IMR-90 (cell line): ENCODE data around the gene SLC4A4. TPM values are rescaled to one million over a fixed set of nuclear protein-coding genes. Genes with fewer than 3 reads are reported as not detected.

Experiments
- ATAC-seq: fragments of 200-7000 bp; cut with Tn5 transposase; 2 replicates; pipeline ENCODE4 v1.9.1; 2020; ENCODE audit warnings: low read depth, mild to moderate bottlenecking, moderate library complexity
- BruUV-seq: library from RNA; stranded (reverse); fragments of 400-500 nt; replicated peaks from 2 replicates; lab custom pipeline; 2021; lab: Mats Ljungman, UMichigan
- CTCF ChIA-PET: fragments of 300-600 bp; formaldehyde crosslinking; extraction: SDS; loops from one replicate; lab custom pipeline; 2021; ENCODE audit warnings: antibody characterized with exemption; lab: Yijun Ruan, JAX
- POLR2A ChIA-PET: fragments of 300-600 bp; sonication (Branson Sonifier 250); formaldehyde crosslinking; loops from one replicate; lab custom pipeline; 2022; ENCODE audit warnings: antibody characterized with exemption; ENCODE audit not compliant: unreplicated experiment; lab: Charles Lee
- DNase-seq: peaks from one replicate; pipeline ENCODE4 v3.0.0; 2013
- H2AFZ ChIP-seq: replicated peaks from 2 replicates; pipeline ENCODE3; 2013; ENCODE audit warnings: low read length, mild to moderate bottlenecking; ENCODE audit not compliant: poor library complexity
- H2AK5ac ChIP-seq: 2 replicates; pipeline ENCODE4 v1.6.1; 2013; ENCODE audit warnings: low read depth, low read length, inconsistent platforms
- H2AK9ac ChIP-seq: replicated peaks from 2 replicates; pipeline ENCODE3; 2013; ENCODE audit warnings: mild to moderate bottlenecking, low read depth, low read length, moderate library complexity; ENCODE audit not compliant: poor library complexity
- H2BK120ac ChIP-seq: 2 replicates; pipeline ENCODE4 v1.6.1; 2013; ENCODE audit warnings: low read depth, low read length, inconsistent platforms
- H2BK15ac ChIP-seq: 3 replicates; pipeline ENCODE4 v1.6.1; 2013; ENCODE audit warnings: low read depth, low read length, inconsistent platforms
- H2BK20ac ChIP-seq: 2 replicates; pipeline ENCODE4 v1.6.1; 2013; ENCODE audit warnings: low read depth, mild to moderate bottlenecking, inconsistent platforms, low read length, moderate library complexity
- H2BK5ac ChIP-seq: 2 replicates; pipeline ENCODE4 v1.6.1; 2013; ENCODE audit warnings: mild to moderate bottlenecking, low read depth, low read length, inconsistent platforms; ENCODE audit not compliant: poor library complexity, severe bottlenecking
- H3K14ac ChIP-seq: replicated peaks from 2 replicates; pipeline ENCODE4 v1.6.1; 2013; ENCODE audit warnings: low read depth, low read length, inconsistent platforms
- H3K18ac ChIP-seq: 2 replicates; pipeline ENCODE4 v1.6.1; 2013; ENCODE audit warnings: low read depth, low read length, control low read depth
- H3K23ac ChIP-seq: 2 replicates; pipeline ENCODE4 v1.6.1; 2013; ENCODE audit warnings: low read depth, low read length, inconsistent platforms
- H3K27ac ChIP-seq: 2 replicates; pipeline ENCODE4 v1.5.1; 2013; ENCODE audit warnings: mild to moderate bottlenecking, control low read depth, low read length; ENCODE audit not compliant: insufficient read depth
- H3K27me3 ChIP-seq: 2 replicates; pipeline ENCODE4 v1.6.1; 2013; ENCODE audit warnings: low read length; ENCODE audit not compliant: control insufficient read depth, insufficient read depth
- H3K36me3 ChIP-seq: 2 replicates; pipeline ENCODE4 v1.6.1; 2013; ENCODE audit warnings: low read length, mixed read lengths; ENCODE audit not compliant: control insufficient read depth, insufficient read depth
- H3K4ac ChIP-seq: 2 replicates; pipeline ENCODE4 v1.6.1; 2013; ENCODE audit warnings: low read depth, low read length, inconsistent platforms
- H3K4me1 ChIP-seq: 2 replicates; pipeline ENCODE4 v1.6.1; 2013; ENCODE audit warnings: low read length, mixed read lengths; ENCODE audit not compliant: control insufficient read depth, insufficient read depth
- H3K4me2 ChIP-seq: 2 replicates; pipeline ENCODE4 v1.6.1; 2013; ENCODE audit warnings: low read depth, mild to moderate bottlenecking, control low read depth, low read length, moderate library complexity
- H3K4me3 ChIP-seq: 2 replicates; pipeline ENCODE4 v1.5.1; 2013; ENCODE audit warnings: low read depth, mild to moderate bottlenecking, control low read depth, low read length, moderate library complexity; ENCODE audit not compliant: insufficient read depth
- H3K56ac ChIP-seq: 2 replicates; pipeline ENCODE4 v1.6.1; 2013; ENCODE audit warnings: low read length, inconsistent platforms; ENCODE audit not compliant: insufficient read depth; ENCODE audit errors: extremely low read depth
- H3K79me1 ChIP-seq, 2 experiments: 2 replicates each; pipeline ENCODE4 v1.6.1; 2013; ENCODE audit warnings: low read length in 2 of 2, inconsistent platforms in 1 of 2, low read depth in 1 of 2
- H3K9ac ChIP-seq: 2 replicates; pipeline ENCODE4 v1.6.1; 2013; ENCODE audit warnings: low read depth, low read length, control low read depth
- H3K9me1 ChIP-seq: 2 replicates; pipeline ENCODE4 v1.6.1; 2013; ENCODE audit warnings: low read length, inconsistent platforms; ENCODE audit not compliant: insufficient read depth
- H3K9me3 ChIP-seq: 2 replicates; pipeline ENCODE4 v1.6.1; 2013; ENCODE audit warnings: low read length; ENCODE audit not compliant: control insufficient read depth, insufficient read depth
- H4K20me1 ChIP-seq: 2 replicates; pipeline ENCODE4 v1.6.1; 2013; ENCODE audit warnings: low read length, inconsistent platforms; ENCODE audit not compliant: insufficient read depth
- H4K5ac ChIP-seq: 2 replicates; pipeline ENCODE4 v1.6.1; 2013; ENCODE audit warnings: mild to moderate bottlenecking, low read depth, low read length, control low read depth
- H4K8ac ChIP-seq, 2 experiments: 2 replicates each; pipeline ENCODE4 v1.6.1; 2013; ENCODE audit warnings: low read depth in 2 of 2, low read length in 2 of 2, control low read depth in 1 of 2, inconsistent platforms in 1 of 2
- H4K91ac ChIP-seq: 2 replicates; pipeline ENCODE4 v1.6.1; 2013; ENCODE audit warnings: low read depth, low read length, inconsistent platforms; ENCODE audit not compliant: insufficient read depth
- BHLHE40 ChIP-seq: fragments of 150-350 bp; IDR thresholded peaks from 2 replicates; pipeline ENCODE4 v1.6.1; 2016; ENCODE audit warnings: mild to moderate bottlenecking, low read depth, low read length
- CEBPB ChIP-seq: IDR thresholded peaks from 2 replicates; pipeline ENCODE4 v1.6.1; 2012; ENCODE audit warnings: low read depth, low read length, improper control_type of control experiment
- CHD1 ChIP-seq: IDR thresholded peaks from 2 replicates; pipeline ENCODE4 v1.6.1; 2012; ENCODE audit warnings: low read depth, low read length, improper control_type of control experiment
- CTCF ChIP-seq: conservative IDR thresholded peaks from 2 replicates; pipeline ENCODE4 v1.5.1; 2012; ENCODE audit warnings: mild to moderate bottlenecking, low read depth, low read length, improper control_type of control experiment
- FOS ChIP-seq: fragments of 150-350 bp; IDR thresholded peaks from 2 replicates; pipeline ENCODE4 v1.6.1; 2016; ENCODE audit warnings: low read depth, low read length
- MAFK ChIP-seq: IDR thresholded peaks from 2 replicates; pipeline ENCODE4 v1.6.1; 2012; ENCODE audit warnings: low read depth, low read length, improper control_type of control experiment
- MAZ ChIP-seq: IDR thresholded peaks from 2 replicates; pipeline ENCODE4 v1.6.1; 2012; ENCODE audit warnings: low read depth, mild to moderate bottlenecking, low read length, improper control_type of control experiment, moderate library complexity, borderline replicate concordance
- NFE2L2 ChIP-seq: fragments of 150-350 bp; IDR thresholded peaks from 2 replicates; pipeline ENCODE4 v1.6.1; 2016; ENCODE audit warnings: low read depth, mild to moderate bottlenecking, low read length
- RAD21 ChIP-seq: IDR thresholded peaks from 2 replicates; pipeline ENCODE4 v1.6.1; 2012; ENCODE audit warnings: low read length, improper control_type of control experiment
- RCOR1 ChIP-seq: IDR thresholded peaks from 2 replicates; pipeline ENCODE4 v1.6.1; 2012; ENCODE audit warnings: mild to moderate bottlenecking, low read length, improper control_type of control experiment; ENCODE audit not compliant: insufficient replicate concordance
- RFX5 ChIP-seq: IDR thresholded peaks from 2 replicates; pipeline ENCODE4 v1.8.0; 2012; ENCODE audit warnings: low read depth, mild to moderate bottlenecking, low read length, moderate library complexity
- SMC3 ChIP-seq: fragments of 150-350 bp; IDR thresholded peaks from 2 replicates; pipeline ENCODE4 v1.6.1; 2016; ENCODE audit warnings: low read depth, mild to moderate bottlenecking, antibody characterized with exemption, low read length, moderate library complexity
- WGBS, 2 experiments: methylation state at CpG; one replicate each; pipeline versions ENCODE4 v1.1.5 to v1.1.7; 2013; ENCODE audit warnings: missing lambda C conversion rate in 2 of 2; ENCODE audit not compliant: insufficient read length in 1 of 2; ENCODE audit errors: extremely low coverage in 2 of 2; 5-methylcytosine and 5-hydroxymethylcytosine counted together
- dilution Hi-C: fragments of 300-500 bp; cut with HindIII; formaldehyde crosslinking; loops from one replicate; pipeline ENCODE4 v1.14.3; 2018; ENCODE audit warnings: low sequenced_read_pairs; ENCODE audit not compliant: unreplicated experiment
- in situ Hi-C: fragments of 300-500 bp; cut with MboI; formaldehyde crosslinking; loops from 3 replicates; pipeline ENCODE4 v1.14.3; 2019; ENCODE audit warnings: low sequenced_read_pairs, inconsistent platforms, mixed read lengths
- intact Hi-C: fragments of 100-400 bp; cut with micrococcal nuclease; formaldehyde crosslinking; loops from 2 replicates; pipeline ENCODE4 v1.10.0; 2022
- polyA plus RNA-seq, 3 experiments: library from polyadenylated mRNA; depleted of rRNA; stranded (reverse); fragments of >200 nt; gene quantifications; 2 replicates each; pipeline ENCODE4 v1.2.3, GENCODE V29; 2012; ENCODE audit warnings: low replicate concordance in 1 of 3
- total RNA-seq: library from RNA; depleted of rRNA; stranded (reverse); fragments of >200 nt; gene quantifications from 2 replicates; pipeline ENCODE4 v1.2.3, GENCODE V29; 2012

The SLC4A4 gene
- total and polyA plus RNA-seq, 2 of the 4 experiments (the other 2 are of a cell fraction): 5.6 to 16.8 TPM

GRCh38 chr4:71296945-71297344 lies 41.9 kb upstream of the SLC4A4 start:
- CTCF ChIA-PET: no interaction called here

More at GRCh38 chr4:71296945-71297344, 41.9 kb upstream of the SLC4A4 start:
- Histone ChIP-seq H2BK20ac (no peak overlapping the region), H3K4me1 (peaks cover 11% of the 10 kb centered on the region), H2AK5ac (peak overlapping the region; percentile 5), H3K9me3 (no peaks in the 10 kb centered on the region), H4K8ac (no peak overlapping the region), H4K91ac (no peak overlapping the region; the same call in 1 of the 2 replicates), H3K27me3 (no peaks in the 10 kb centered on the region), H4K5ac (peak overlapping the region; percentile 74; the same call in 1 of the 2 replicates), H2BK5ac (no peak overlapping the region), H2BK15ac (no peak overlapping the region), H3K18ac (peak overlapping the region; percentile 12; the same call in 1 of the 2 replicates), H3K23ac (0 out of 2 replicates have a peak overlapping the region, but pooled peaks have one; percentile 2), H3K4me3 (no peak overlapping the region), H3K4me2 (no peak overlapping the region), H3K9me1 (peaks cover 34% of the 10 kb centered on the region), H3K27ac (no peak overlapping the region), H3K36me3 (peaks cover 8% of the 10 kb centered on the region), H3K4ac (0 out of 2 replicates have a peak overlapping the region, but pooled peaks have one; percentile 5), H2AK9ac (no peak overlapping the region), H3K56ac (no peak overlapping the region), H4K20me1 (peaks cover 4% of the 10 kb centered on the region; the same call in 1 of the 2 replicates), H2AFZ (no peak overlapping the region), H3K9ac (no peak overlapping the region), H2BK120ac (no peak overlapping the region), H3K14ac (peak overlapping the region; percentile 44; the same call in 1 of the 2 replicates), H3K79me1 (peaks cover 32 to 66% of the 10 kb centered on the region in 2 experiments)
- DNase-seq: no peak
- ATAC-seq: no peak
- intact Hi-C loops (no loop called here), in situ Hi-C loops (no loop called here), dilution Hi-C loops (no loop called here)
- no peak for TF ChIP-seq NFE2L2
- TF ChIP-seq RFX5: no peak
- no peak for TF ChIP-seq RAD21
- no peak for TF ChIP-seq FOS
- no peak for TF ChIP-seq CHD1
- TF ChIP-seq MAZ: no peak
- no peak for TF ChIP-seq BHLHE40
- no peak for TF ChIP-seq CEBPB
- no peak for TF ChIP-seq MAFK
- TF ChIP-seq SMC3: no peak
- no peak for TF ChIP-seq RCOR1
- no peak for TF ChIP-seq CTCF
- POLR2A ChIA-PET: no interaction called here
- no CpG with 5 or more reads among the region's 1 CpG for WGBS, 2 experiments
- no TSS peak for BruUV-seq
